Measurements from ENCODE around the gene SAP30. TPM values are rescaled to one million over a fixed set of nuclear protein-coding genes. Genes with fewer than 3 reads are reported as not detected.

SAP30 gene
- total RNA-seq, 1 donor from 2014 or later = 44.3 TPM

DNA sequence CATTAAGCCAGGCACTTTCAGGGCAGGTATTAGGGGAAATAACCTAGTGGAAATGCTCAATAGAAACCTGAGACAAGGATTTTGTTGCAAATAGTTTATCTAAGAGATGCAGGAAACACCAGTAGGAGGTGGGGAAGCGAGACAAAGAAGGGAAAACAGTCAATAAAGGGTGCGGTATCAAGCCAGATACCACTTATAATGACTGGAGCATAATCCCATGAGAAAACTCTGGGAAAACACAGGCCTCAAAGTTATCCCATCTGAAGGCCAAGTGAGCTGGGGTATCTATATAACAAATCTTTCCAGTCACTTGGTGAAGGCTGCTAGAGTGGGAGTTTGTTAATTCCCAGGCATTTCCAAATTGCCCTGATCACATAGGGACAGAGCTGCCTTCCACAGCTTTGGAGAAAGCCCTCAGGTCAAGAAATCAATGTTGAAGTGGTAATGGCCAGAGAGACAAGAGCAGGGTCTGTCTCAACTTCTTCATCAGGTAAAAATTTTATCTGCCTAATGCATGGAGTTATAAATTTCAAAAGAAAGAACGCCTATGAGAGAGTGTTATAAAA lies 26.8 kb upstream of the SAP30 start:
- no peak overlapping the region for H3K27ac Mint-ChIP-seq (ENCODE audit: unreplicated experiment)
- no peak overlapping the region for H3K4me3 Mint-ChIP-seq
- no peaks in the 10 kb centered on the region for H3K9me3 Mint-ChIP-seq
- no peaks in the 10 kb centered on the region for H3K36me3 Mint-ChIP-seq (ENCODE audit: low read depth)
- peaks cover 10% of the 10 kb centered on the region for H3K4me1 Mint-ChIP-seq
- DNase-seq (ENCODE audit: low read depth, low spot score) = no peak
- TF ChIP-seq, protein P1, sequence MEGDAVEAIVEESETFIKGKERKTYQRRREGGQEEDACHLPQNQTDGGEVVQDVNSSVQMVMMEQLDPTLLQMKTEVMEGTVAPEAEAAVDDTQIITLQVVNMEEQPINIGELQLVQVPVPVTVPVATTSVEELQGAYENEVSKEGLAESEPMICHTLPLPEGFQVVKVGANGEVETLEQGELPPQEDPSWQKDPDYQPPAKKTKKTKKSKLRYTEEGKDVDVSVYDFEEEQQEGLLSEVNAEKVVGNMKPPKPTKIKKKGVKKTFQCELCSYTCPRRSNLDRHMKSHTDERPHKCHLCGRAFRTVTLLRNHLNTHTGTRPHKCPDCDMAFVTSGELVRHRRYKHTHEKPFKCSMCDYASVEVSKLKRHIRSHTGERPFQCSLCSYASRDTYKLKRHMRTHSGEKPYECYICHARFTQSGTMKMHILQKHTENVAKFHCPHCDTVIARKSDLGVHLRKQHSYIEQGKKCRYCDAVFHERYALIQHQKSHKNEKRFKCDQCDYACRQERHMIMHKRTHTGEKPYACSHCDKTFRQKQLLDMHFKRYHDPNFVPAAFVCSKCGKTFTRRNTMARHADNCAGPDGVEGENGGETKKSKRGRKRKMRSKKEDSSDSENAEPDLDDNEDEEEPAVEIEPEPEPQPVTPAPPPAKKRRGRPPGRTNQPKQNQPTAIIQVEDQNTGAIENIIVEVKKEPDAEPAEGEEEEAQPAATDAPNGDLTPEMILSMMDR (conservative IDR thresholded peaks at IDR 0.05) = no peak
- H3K27me3 Mint-ChIP-seq (ENCODE audit: low read depth) = no peaks in the 10 kb centered on the region

DNA sequence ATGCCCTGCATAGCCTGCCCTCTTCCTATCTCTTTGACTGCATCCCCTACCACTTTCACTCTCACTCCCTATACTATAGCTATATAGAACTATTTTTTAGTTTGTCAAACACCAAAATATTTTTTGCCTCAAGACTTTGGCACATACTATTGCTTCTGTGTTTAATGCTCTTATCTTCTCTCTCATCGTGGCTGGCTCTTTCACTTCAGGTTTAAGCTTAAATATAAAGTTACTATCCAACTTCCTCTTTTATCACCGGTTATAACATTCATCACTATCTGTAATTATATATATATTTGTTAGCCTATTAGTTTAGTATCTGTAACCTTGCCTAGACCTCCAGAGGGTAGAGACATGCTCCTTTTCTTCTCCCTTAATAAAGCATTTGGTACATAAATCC lies 25.1 kb upstream of the SAP30 start:
- H3K9me3 Mint-ChIP-seq = peaks cover 3% of the 10 kb centered on the region
- no peaks in the 10 kb centered on the region for H3K27me3 Mint-ChIP-seq (ENCODE audit: low read depth)
- H3K4me3 Mint-ChIP-seq = no peak overlapping the region
- TF ChIP-seq, protein P1 (conservative IDR thresholded peaks at IDR 0.05) = no peak
- DNase-seq (ENCODE audit: low read depth, low spot score) = no peak
- H3K4me1 Mint-ChIP-seq = peaks cover 10% of the 10 kb centered on the region
- peaks cover 3% of the 10 kb centered on the region for H3K36me3 Mint-ChIP-seq (ENCODE audit: low read depth)
- no peak overlapping the region for H3K27ac Mint-ChIP-seq (ENCODE audit: unreplicated experiment)

DNA sequence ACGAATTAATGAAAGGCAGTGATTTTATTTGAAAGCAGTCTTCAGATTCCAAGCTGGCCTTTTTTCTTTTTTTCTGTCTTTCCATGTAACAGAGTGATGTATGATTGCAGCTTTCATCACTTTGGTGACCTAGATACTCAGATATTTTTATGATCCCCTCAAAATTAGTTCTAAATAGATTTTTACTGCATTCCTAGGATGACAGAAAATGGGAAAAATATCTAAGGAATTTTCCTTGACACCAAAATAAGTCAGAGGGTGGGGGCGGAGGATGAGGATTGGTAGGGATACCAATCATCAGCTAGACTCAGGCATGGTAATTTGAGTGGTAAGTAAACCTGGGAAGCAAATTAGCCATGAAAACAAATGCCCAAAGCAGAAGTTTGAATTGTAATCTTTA lies 24.7 kb upstream of the SAP30 start:
- Mint-ChIP-seq H3K27me3 (ENCODE audit: low read depth) (no peaks in the 10 kb centered on the region), H3K4me1 (peaks cover 5% of the 10 kb centered on the region), H3K9me3 (peaks cover 3% of the 10 kb centered on the region), H3K27ac (ENCODE audit: unreplicated experiment) (no peak overlapping the region), H3K36me3 (ENCODE audit: low read depth) (peaks cover 3% of the 10 kb centered on the region), H3K4me3 (no peak overlapping the region)
- TF ChIP-seq, protein P1 (conservative IDR thresholded peaks at IDR 0.05) = no peak
- DNase-seq (ENCODE audit: low read depth, low spot score) = no peak

DNA sequence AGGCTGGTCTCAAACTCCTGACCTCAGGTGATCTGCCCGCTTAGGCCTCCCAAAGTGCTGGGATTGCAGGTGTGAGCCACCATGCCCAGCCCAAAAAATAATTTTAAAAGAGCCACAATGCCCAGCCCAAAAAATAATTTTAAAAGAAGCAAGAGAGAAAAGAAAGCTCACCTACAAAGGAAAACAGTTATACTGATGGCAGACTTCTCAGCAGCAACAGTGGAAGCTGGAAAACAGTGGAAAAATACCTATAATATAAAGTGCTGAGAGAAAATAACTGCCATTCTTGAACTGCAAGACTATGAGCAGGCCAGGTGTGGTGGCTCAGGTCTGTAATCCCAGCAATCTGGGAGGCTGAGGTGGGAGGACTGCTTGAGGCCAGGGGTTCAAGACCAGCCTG lies 23.3 kb upstream of the SAP30 start:
- no peak for DNase-seq (ENCODE audit: low read depth, low spot score)
- no peaks in the 10 kb centered on the region for H3K4me1 Mint-ChIP-seq
- H3K9me3 Mint-ChIP-seq = peaks cover 3% of the 10 kb centered on the region
- no peak overlapping the region for H3K4me3 Mint-ChIP-seq
- no peak overlapping the region for H3K27ac Mint-ChIP-seq (ENCODE audit: unreplicated experiment)
- H3K36me3 Mint-ChIP-seq (ENCODE audit: low read depth) = peaks cover 3% of the 10 kb centered on the region
- H3K27me3 Mint-ChIP-seq (ENCODE audit: low read depth) = no peaks in the 10 kb centered on the region
- TF ChIP-seq, protein P1 (conservative IDR thresholded peaks at IDR 0.05) = no peak

DNA sequence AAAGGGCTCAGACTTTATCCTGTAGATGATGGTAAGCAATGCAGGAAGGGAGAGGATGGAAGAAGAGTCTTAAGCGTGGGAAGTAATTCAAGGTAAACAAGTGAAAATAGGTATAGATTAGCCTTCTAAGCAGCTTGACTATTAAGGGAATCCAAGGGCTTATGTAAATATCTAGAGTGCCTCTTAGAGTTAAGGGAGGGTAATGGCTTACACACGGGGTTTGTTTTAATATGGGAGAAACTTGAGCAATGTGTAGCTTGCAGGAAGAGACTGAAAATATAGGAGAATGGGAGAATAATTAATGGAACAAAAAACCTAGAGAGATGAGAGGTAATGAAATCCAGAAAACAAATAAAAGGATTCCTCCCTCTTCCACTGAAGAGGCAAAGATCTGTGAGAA lies 12.8 kb upstream of the SAP30 start:
- Mint-ChIP-seq H3K36me3 (ENCODE audit: low read depth) (no peaks in the 10 kb centered on the region), H3K27me3 (ENCODE audit: low read depth) (no peaks in the 10 kb centered on the region), H3K4me1 (no peaks in the 10 kb centered on the region), H3K27ac (ENCODE audit: unreplicated experiment) (no peak overlapping the region), H3K4me3 (no peak overlapping the region), H3K9me3 (no peaks in the 10 kb centered on the region)
- TF ChIP-seq, protein P1 (conservative IDR thresholded peaks at IDR 0.05) = no peak
- no peak for DNase-seq (ENCODE audit: low read depth, low spot score)
